ENCODE results near the gene GLI3.

DNA sequence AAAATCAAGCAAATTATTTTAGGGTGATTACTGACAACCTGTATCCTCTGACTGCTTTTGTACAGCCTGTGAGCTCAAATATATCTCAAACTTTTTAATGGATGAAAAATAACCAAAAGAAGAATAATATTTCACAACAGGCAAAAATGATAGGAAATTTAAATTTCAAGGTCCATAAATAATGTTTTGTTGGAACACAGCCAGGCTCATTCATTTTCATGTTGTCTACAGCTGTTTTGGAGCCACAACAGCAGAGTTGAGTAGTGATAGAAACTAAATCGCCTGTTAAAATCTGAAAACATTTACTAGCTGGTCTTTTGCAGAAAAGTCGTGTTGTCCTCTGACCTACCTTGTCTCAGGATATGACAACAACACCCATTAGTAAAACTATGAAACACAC is 75.9 kb downstream of the GLI3 start:
- TF ChIP-seq POLR2A (IDR thresholded peaks at IDR 0.05; ENCODE audit: control extremely low read depth in 1 of 2, low read depth in 2 of 2, low read length in 2 of 2) (no peak), EZH2 (IDR thresholded peaks at IDR 0.05; ENCODE audit: low read depth, low read length, severe bottlenecking) (no peak), YY1 (IDR thresholded peaks at IDR 0.05; ENCODE audit: low read depth, low read length) (no peak), JUND (IDR thresholded peaks at IDR 0.05; ENCODE audit: low read length) (no peak)
- TF ChIP-seq, protein P1, sequence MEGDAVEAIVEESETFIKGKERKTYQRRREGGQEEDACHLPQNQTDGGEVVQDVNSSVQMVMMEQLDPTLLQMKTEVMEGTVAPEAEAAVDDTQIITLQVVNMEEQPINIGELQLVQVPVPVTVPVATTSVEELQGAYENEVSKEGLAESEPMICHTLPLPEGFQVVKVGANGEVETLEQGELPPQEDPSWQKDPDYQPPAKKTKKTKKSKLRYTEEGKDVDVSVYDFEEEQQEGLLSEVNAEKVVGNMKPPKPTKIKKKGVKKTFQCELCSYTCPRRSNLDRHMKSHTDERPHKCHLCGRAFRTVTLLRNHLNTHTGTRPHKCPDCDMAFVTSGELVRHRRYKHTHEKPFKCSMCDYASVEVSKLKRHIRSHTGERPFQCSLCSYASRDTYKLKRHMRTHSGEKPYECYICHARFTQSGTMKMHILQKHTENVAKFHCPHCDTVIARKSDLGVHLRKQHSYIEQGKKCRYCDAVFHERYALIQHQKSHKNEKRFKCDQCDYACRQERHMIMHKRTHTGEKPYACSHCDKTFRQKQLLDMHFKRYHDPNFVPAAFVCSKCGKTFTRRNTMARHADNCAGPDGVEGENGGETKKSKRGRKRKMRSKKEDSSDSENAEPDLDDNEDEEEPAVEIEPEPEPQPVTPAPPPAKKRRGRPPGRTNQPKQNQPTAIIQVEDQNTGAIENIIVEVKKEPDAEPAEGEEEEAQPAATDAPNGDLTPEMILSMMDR (IDR thresholded peaks at IDR 0.05; ENCODE audit: control extremely low read depth in 1 of 3, insufficient read depth in 1 of 3, low read depth in 1 of 3, low read length in 3 of 3) = no peak
